Natural killer cell (primary cell): ENCODE data around the gene RALGPS2. TPM values are rescaled to one million over a fixed set of nuclear protein-coding genes. Genes with fewer than 3 reads are reported as not detected.
A peak's percentile ranks its signal among the peaks of the same experiment; 100 is the strongest.

Experiments
- ATAC-seq, 3 donors: fragments of 150-1000 bp in 2 of 3; fragments of 200-7000 bp in 1 of 3; cut with Tn5 transposase; 1 replicate in 1 of 3; 2 replicates in 2 of 3; pipeline ENCODE4 v1.10.0; 2021; ENCODE audit warnings: mild to moderate bottlenecking in 2 of 3, moderate library complexity in 2 of 3
- DNase-seq, 2 donors: peaks; one replicate each; pipeline versions ENCODE4 v3.0.0 to v3.0.0-alpha.2; 2013 to 2021; ENCODE audit warnings: mixed read lengths in 1 of 2
- H3K27ac ChIP-seq: one replicate; pipeline ENCODE4 v1.5.1; 2013; ENCODE audit warnings: mild to moderate bottlenecking, low read length
- H3K27me3 ChIP-seq: one replicate; pipeline ENCODE4 v1.6.1; 2013; ENCODE audit warnings: low read length; ENCODE audit not compliant: control insufficient read depth, insufficient read depth
- H3K36me3 ChIP-seq: one replicate; pipeline ENCODE4 v1.6.1; 2013; ENCODE audit warnings: low read length; ENCODE audit not compliant: control insufficient read depth, insufficient read depth
- H3K4me1 ChIP-seq: one replicate; pipeline ENCODE4 v1.6.1; 2013; ENCODE audit warnings: low read length; ENCODE audit not compliant: control insufficient read depth, insufficient read depth
- H3K4me3 ChIP-seq: one replicate; pipeline ENCODE4 v1.5.1; 2013; ENCODE audit warnings: low read length
- H3K9me3 ChIP-seq: one replicate; pipeline ENCODE4 v1.6.1; 2013; ENCODE audit warnings: low read length; ENCODE audit not compliant: control insufficient read depth, insufficient read depth
- H3K27ac Mint-ChIP-seq, 2 donors: one replicate each; pipeline ENCODE4 v1.8.0; 2022; ENCODE audit warnings: mild to moderate bottlenecking in 2 of 2, mixed read lengths in 2 of 2, moderate library complexity in 1 of 2
- H3K27me3 Mint-ChIP-seq, 2 donors: one replicate each; pipeline ENCODE4 v1.8.0; 2022; ENCODE audit warnings: low read depth in 2 of 2, mixed read lengths in 2 of 2
- H3K36me3 Mint-ChIP-seq: one replicate; pipeline ENCODE4 v1.8.0; 2022; ENCODE audit warnings: mixed read lengths
- H3K4me1 Mint-ChIP-seq, 2 donors: one replicate each; pipeline ENCODE4 v1.8.0; 2022; ENCODE audit warnings: mixed read lengths in 2 of 2
- H3K4me3 Mint-ChIP-seq: one replicate; pipeline ENCODE4 v1.8.0; 2022; ENCODE audit warnings: mild to moderate bottlenecking, moderate library complexity, mixed read lengths
- H3K9me3 Mint-ChIP-seq, 2 donors: one replicate each; pipeline ENCODE4 v1.8.0; 2022; ENCODE audit warnings: mixed read lengths in 2 of 2
- CTCF ChIP-seq: fragments of 200-600 bp; IDR thresholded peaks from one replicate; pipeline ENCODE4 v1.8.0; 2022; ENCODE audit warnings: antibody characterized with exemption
- WGBS: methylation state at CpG from one replicate; pipeline ENCODE4 v1.1.7; 2013; ENCODE audit warnings: missing lambda C conversion rate; ENCODE audit not compliant: insufficient coverage; 5-methylcytosine and 5-hydroxymethylcytosine counted together
- intact Hi-C: fragments of 100-400 bp; cut with micrococcal nuclease; formaldehyde crosslinking; loops from one replicate; pipeline ENCODE4 v1.14.2; 2022
- total RNA-seq, 4 donors: library from RNA; stranded (reverse); fragments of 120-200 nt in 1 of 4; gene quantifications; one replicate each; pipeline versions ENCODE4 v1.2.3 to v1.2.4, GENCODE V29; 2013 to 2022

RALGPS2 gene
- total RNA-seq, 3 donors from 2014 or later (not counting 1 experiment from before 2014, with no cell fraction given): 11.1 to 12.4 (median 11.8) TPM

- no peak for TF ChIP-seq CTCF
- peaks cover 3% of the 10 kb centered on the region for H3K4me1 ChIP-seq
- no peaks in the 10 kb centered on the region for H3K9me3 Mint-ChIP-seq
- DNase-seq: no peak
- intact Hi-C loops: loop anchor here (5.0 kb wide), 1 partner anchor 641 kb away; the partner anchor contains the start of gene AXDND1
- peaks cover 7 to 15% of the 10 kb centered on the region in 2 donors for H3K4me1 Mint-ChIP-seq
- peak overlapping the region; percentile 73 for H3K4me3 ChIP-seq
- H3K4me3 Mint-ChIP-seq: peak overlapping the region; percentile 86
- no peaks in the 10 kb centered on the region for H3K36me3 ChIP-seq
- H3K27me3 Mint-ChIP-seq: no peaks in the 10 kb centered on the region
- no peaks in the 10 kb centered on the region for H3K36me3 Mint-ChIP-seq
- WGBS: 22% methylated on average over 4 of the region's 5 CpGs
- ATAC-seq: no peak
- no peaks in the 10 kb centered on the region for H3K9me3 ChIP-seq
- peak overlapping the region; percentile 37 to 77 for H3K27ac Mint-ChIP-seq
- peak overlapping the region; percentile 18 for H3K27ac ChIP-seq
- H3K27me3 ChIP-seq: no peaks in the 10 kb centered on the region
Measured at GRCh38 chr1:178726545-178726944, 1.5 kb downstream of the RALGPS2 start.

GRCh38 chr1:178727014-178727895 is 2.2 kb downstream of the RALGPS2 start:
- intact Hi-C loops: loop anchor here (5.0 kb wide), 1 partner anchor 640 kb away; the partner anchor contains the start of gene AXDND1
- peak overlapping the region; percentile 46 for H3K27ac ChIP-seq
- no peaks in the 10 kb centered on the region for H3K27me3 ChIP-seq
- H3K4me1 ChIP-seq: peaks cover 3% of the 10 kb centered on the region
- no peaks in the 10 kb centered on the region for H3K36me3 ChIP-seq
- no peak for TF ChIP-seq CTCF
- no peak for DNase-seq
- ATAC-seq: no peak
- H3K9me3 ChIP-seq: no peaks in the 10 kb centered on the region
- no peaks in the 10 kb centered on the region for H3K36me3 Mint-ChIP-seq
- 80% methylated on average over 9 of the region's 11 CpGs for WGBS
- peak overlapping the region; percentile 37 to 77 for H3K27ac Mint-ChIP-seq
- no peaks in the 10 kb centered on the region for H3K9me3 Mint-ChIP-seq
- H3K4me3 ChIP-seq: peak overlapping the region; percentile 73
- peak overlapping the region; percentile 86 for H3K4me3 Mint-ChIP-seq
- H3K27me3 Mint-ChIP-seq: no peaks in the 10 kb centered on the region
- peaks cover 7 to 15% of the 10 kb centered on the region in 2 donors for H3K4me1 Mint-ChIP-seq

DNA sequence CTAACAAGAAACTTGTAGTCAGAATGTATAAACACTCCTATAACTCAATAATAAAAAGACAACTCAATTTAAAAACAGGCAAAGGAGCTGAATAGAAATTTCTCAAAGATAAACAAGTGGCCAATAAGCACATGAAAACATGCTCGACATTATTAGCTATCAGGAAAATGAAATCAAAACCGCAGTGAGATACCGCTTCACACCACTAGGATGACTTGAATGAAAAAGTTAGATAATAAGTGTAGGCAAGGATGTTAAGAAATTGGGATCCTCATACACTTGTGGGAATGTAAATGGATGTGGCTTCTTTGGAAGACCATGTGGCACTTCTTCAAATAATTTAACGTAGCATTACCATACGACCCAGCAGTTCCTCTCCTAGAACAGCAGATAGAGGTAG is 8.9 kb downstream of the RALGPS2 start:
- peak; percentile 32 for TF ChIP-seq CTCF
- DNase-seq: peak in 1 of 2 donors; percentile 5
- intact Hi-C loops: no loop called here
- Histone ChIP-seq H3K4me3 (no peak overlapping the region), H3K9me3 (no peaks in the 10 kb centered on the region), H3K36me3 (no peaks in the 10 kb centered on the region), H3K27ac (no peak overlapping the region), H3K27me3 (no peaks in the 10 kb centered on the region), H3K4me1 (no peaks in the 10 kb centered on the region)
- Mint-ChIP-seq H3K4me1 (no peaks in the 10 kb centered on the region), H3K27me3 (no peaks in the 10 kb centered on the region), H3K36me3 (no peaks in the 10 kb centered on the region), H3K9me3 (no peaks in the 10 kb centered on the region), H3K4me3 (no peak overlapping the region), H3K27ac (no peak overlapping the region)
- no peak for ATAC-seq
- 96% methylated on average over 5 of the region's 5 CpGs for WGBS
